Cardiac fibroblast (primary cell): ENCODE data around the gene MAP10.

ENCODE experiments used
- DNase-seq, 2 donors: peaks; one replicate each; pipeline versions ENCODE4 v3.0.0 to v3.0.0-alpha.2; 2010; ENCODE audit warnings: low read depth in 2 of 2
- H3K4me3 ChIP-seq, 2 donors: replicated peaks in 1 of 2; 1 replicate in 1 of 2; 2 replicates in 1 of 2; pipeline ENCODE4 v1.5.1; 2011; ENCODE audit warnings: low read depth in 2 of 2, low read length in 2 of 2, mild to moderate bottlenecking in 2 of 2, moderate library complexity in 1 of 2
- CTCF ChIP-seq: IDR thresholded peaks from one replicate; pipeline ENCODE4 v1.5.1; 2011; ENCODE audit warnings: low read depth, mild to moderate bottlenecking, low read length, inconsistent platforms

MAP10 gene

GRCh38 chr1:232805269-232806185 is at the start of gene MAP10:
Gene MAP10, plus strand, starts transcription at chr1:232805416. Its CDS starts 34 bp downstream, at chr1:232805450.
- peak; percentile 78 to 79 for DNase-seq
- peak within 1 kb of the TSS; percentile 61 to 68 for H3K4me3 ChIP-seq
- TF ChIP-seq CTCF: no peak

GRCh38 chr1:232764458-232765251 is 40.6 kb upstream of the MAP10 start:
- TF ChIP-seq CTCF: no peak
- no peak overlapping the region for H3K4me3 ChIP-seq
- no peak for DNase-seq

- no peak for DNase-seq
- H3K4me3 ChIP-seq: no peak overlapping the region
- no peak for TF ChIP-seq CTCF
Observed at GRCh38 chr1:232765542-232765941, 39.7 kb upstream of the MAP10 start.

- TF ChIP-seq CTCF: no peak
- no peak for DNase-seq
- H3K4me3 ChIP-seq: no peak overlapping the region
Observed at GRCh38 chr1:232766241-232766890, 38.9 kb upstream of the MAP10 start.

- no peak overlapping the region for H3K4me3 ChIP-seq
- TF ChIP-seq CTCF: no peak
- no peak for DNase-seq
Observed at GRCh38 chr1:232766904-232767303, 38.3 kb upstream of the MAP10 start.

GRCh38 chr1:232767305-232768074 is 37.7 kb upstream of the MAP10 start:
- no peak for TF ChIP-seq CTCF
- peak; percentile 66 to 70 for DNase-seq
- H3K4me3 ChIP-seq: no peak overlapping the region
